Caco-2 (cell line): ENCODE results near the gene TTC7B. TPM values are rescaled to one million over a fixed set of nuclear protein-coding genes. Genes with fewer than 3 reads are reported as not detected.

ENCODE experiments used
- BruUV-seq: library from RNA; stranded (reverse); fragments of 400-500 nt; replicated peaks from 2 replicates; lab custom pipeline; 2021; lab: Mats Ljungman, UMichigan
- CTCF ChIA-PET: fragments of 300-600 bp; sonication (Branson Sonifier 250); formaldehyde crosslinking; loops from one replicate; lab custom pipeline; 2022; ENCODE audit warnings: antibody characterized with exemption; lab: Charles Lee
- POLR2A ChIA-PET: fragments of 300-600 bp; sonication (Branson Sonifier 250); formaldehyde crosslinking; loops from one replicate; lab custom pipeline; 2022; ENCODE audit warnings: antibody characterized with exemption; lab: Charles Lee
- DNase-seq, 2 experiments: peaks; one replicate each; pipeline versions ENCODE4 v3.0.0 to v3.0.0-alpha.2; 2020 to 2022
- H3K27me3 ChIP-seq: replicated peaks from 2 replicates; pipeline ENCODE4 v1.6.0; 2011; ENCODE audit warnings: low read length; ENCODE audit not compliant: control insufficient read depth, insufficient read depth
- H3K36me3 ChIP-seq: 2 replicates; pipeline ENCODE4 v1.5.1; 2011; ENCODE audit warnings: low read length; ENCODE audit not compliant: control insufficient read depth, insufficient read depth
- H3K4me1 ChIP-seq: fragments of 250-450 bp; sonication (Bioruptor Pico); 2 replicates; pipeline ENCODE4 v1.5.1; 2020; ENCODE audit warnings: mild to moderate bottlenecking
- H3K4me3 ChIP-seq: 2 replicates; pipeline ENCODE4 v1.5.1; 2011; ENCODE audit warnings: low read depth, mild to moderate bottlenecking, control low read depth, low read length
- H3K9me3 ChIP-seq: fragments of 250-450 bp; sonication (Bioruptor Pico); 2 replicates; pipeline ENCODE4 v1.5.1; 2020; ENCODE audit warnings: mild to moderate bottlenecking, moderate library complexity
- H3K27ac Mint-ChIP-seq: one replicate; pipeline ENCODE4 v1.8.0; 2022; ENCODE audit warnings: mixed read lengths; ENCODE audit not compliant: unreplicated experiment
- H3K27me3 Mint-ChIP-seq: one replicate; pipeline ENCODE4 v1.8.0; 2022; ENCODE audit warnings: mixed read lengths; ENCODE audit not compliant: insufficient read depth, unreplicated experiment
- H3K36me3 Mint-ChIP-seq: one replicate; pipeline ENCODE4 v1.8.0; 2022; ENCODE audit warnings: mild to moderate bottlenecking, mixed read lengths; ENCODE audit not compliant: insufficient read depth, unreplicated experiment
- H3K4me1 Mint-ChIP-seq: one replicate; pipeline ENCODE4 v1.8.0; 2022; ENCODE audit warnings: low read depth, mixed read lengths; ENCODE audit not compliant: unreplicated experiment
- H3K4me3 Mint-ChIP-seq: one replicate; pipeline ENCODE4 v1.8.0; 2022; ENCODE audit warnings: mild to moderate bottlenecking, moderate library complexity, mixed read lengths; ENCODE audit not compliant: unreplicated experiment
- H3K9me3 Mint-ChIP-seq: one replicate; pipeline ENCODE4 v1.8.0; 2022; ENCODE audit warnings: mixed read lengths; ENCODE audit not compliant: unreplicated experiment
- intact Hi-C: fragments of 100-400 bp; cut with micrococcal nuclease; formaldehyde crosslinking; loops from one replicate; pipeline ENCODE4 v1.10.0; 2022; ENCODE audit not compliant: unreplicated experiment
- total RNA-seq: library from RNA; stranded (reverse); gene quantifications from 2 replicates; pipeline ENCODE4 v1.2.3, GENCODE V29; 2022
- TF ChIP-seq, protein P1 (sequence below), 2 experiments: fragments of 200-600 bp in 1 of 2; IDR thresholded peaks; 1 replicate in 1 of 2; 2 replicates in 1 of 2; pipeline versions ENCODE4 v1.5.1 to v1.8.0; 2011 to 2022; ENCODE audit warnings: antibody characterized with exemption in 1 of 2, control low read depth in 1 of 2, inconsistent platforms in 1 of 2, low read depth in 1 of 2, low read length in 1 of 2, mild to moderate bottlenecking in 1 of 2, moderate library complexity in 1 of 2; ENCODE audit not compliant: insufficient read depth in 1 of 2, severe bottlenecking in 1 of 2, unreplicated experiment in 1 of 2

Gene TTC7B
- total RNA-seq, 1 experiment from 2014 or later: 28.5 TPM

DNA sequence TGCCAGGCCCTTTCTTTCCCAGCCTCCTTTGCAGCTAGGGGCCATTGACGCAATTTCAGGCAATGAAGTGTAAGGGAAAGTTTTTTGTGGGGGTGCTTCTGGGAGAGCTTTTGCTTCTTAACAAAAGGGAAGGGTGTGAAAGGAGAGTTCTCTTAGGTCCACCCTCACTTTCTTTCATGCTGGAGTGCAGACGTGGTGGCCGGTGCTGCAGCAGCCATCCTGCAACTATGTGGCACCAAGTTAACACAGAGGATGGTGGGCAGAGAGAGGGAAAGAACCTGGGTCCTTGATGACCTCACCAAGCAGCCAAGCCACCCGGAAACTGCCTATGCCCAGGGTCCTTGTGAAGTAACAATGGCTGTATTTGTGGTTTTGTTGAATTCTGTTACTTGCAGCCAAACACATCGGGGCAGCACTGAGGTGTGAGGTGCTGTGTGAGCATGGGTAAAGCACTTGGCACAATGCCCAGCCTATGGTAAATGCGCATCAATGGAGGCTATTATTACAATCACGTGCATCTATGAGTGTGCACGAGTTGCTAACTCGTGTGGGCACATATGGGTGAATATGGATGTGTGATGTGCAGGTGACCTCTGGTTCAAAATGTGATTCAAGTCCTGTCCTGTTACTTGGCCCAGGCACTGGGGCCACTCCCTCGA lies 296.8 kb downstream of the TTC7B start:
- TF ChIP-seq, protein P1, sequence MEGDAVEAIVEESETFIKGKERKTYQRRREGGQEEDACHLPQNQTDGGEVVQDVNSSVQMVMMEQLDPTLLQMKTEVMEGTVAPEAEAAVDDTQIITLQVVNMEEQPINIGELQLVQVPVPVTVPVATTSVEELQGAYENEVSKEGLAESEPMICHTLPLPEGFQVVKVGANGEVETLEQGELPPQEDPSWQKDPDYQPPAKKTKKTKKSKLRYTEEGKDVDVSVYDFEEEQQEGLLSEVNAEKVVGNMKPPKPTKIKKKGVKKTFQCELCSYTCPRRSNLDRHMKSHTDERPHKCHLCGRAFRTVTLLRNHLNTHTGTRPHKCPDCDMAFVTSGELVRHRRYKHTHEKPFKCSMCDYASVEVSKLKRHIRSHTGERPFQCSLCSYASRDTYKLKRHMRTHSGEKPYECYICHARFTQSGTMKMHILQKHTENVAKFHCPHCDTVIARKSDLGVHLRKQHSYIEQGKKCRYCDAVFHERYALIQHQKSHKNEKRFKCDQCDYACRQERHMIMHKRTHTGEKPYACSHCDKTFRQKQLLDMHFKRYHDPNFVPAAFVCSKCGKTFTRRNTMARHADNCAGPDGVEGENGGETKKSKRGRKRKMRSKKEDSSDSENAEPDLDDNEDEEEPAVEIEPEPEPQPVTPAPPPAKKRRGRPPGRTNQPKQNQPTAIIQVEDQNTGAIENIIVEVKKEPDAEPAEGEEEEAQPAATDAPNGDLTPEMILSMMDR (IDR thresholded peaks at IDR 0.05; ENCODE audit: insufficient read depth in 1 of 2, low read depth in 1 of 2, low read length in 1 of 2, severe bottlenecking in 1 of 2, unreplicated experiment in 1 of 2): no peak
- intact Hi-C loops: loop anchor here (10.0 kb wide), 1 partner anchor 75 kb away; no protein-coding TSS in a partner anchor
- no peaks in the 10 kb centered on the region for H3K9me3 Mint-ChIP-seq
- H3K27me3 ChIP-seq: no peaks in the 10 kb centered on the region
- H3K36me3 ChIP-seq: no peaks in the 10 kb centered on the region
- no peaks in the 10 kb centered on the region for H3K9me3 ChIP-seq
- DNase-seq: no peak
- H3K4me3 Mint-ChIP-seq: no peak overlapping the region
- ChIA-PET CTCF (interaction anchor here (1.3 kb wide), 1 partner anchor 120 kb away, joined by 3 read pairs; no protein-coding TSS in a partner anchor), POLR2A (no interaction called here)
- no TSS peak for BruUV-seq
- peaks cover 46% of the 10 kb centered on the region for H3K4me1 ChIP-seq
- H3K4me3 ChIP-seq: no peak overlapping the region
- no peak overlapping the region for H3K27ac Mint-ChIP-seq
- H3K4me1 Mint-ChIP-seq: peaks cover 19% of the 10 kb centered on the region
- H3K27me3 Mint-ChIP-seq: no peaks in the 10 kb centered on the region
- H3K36me3 Mint-ChIP-seq: no peaks in the 10 kb centered on the region

DNA sequence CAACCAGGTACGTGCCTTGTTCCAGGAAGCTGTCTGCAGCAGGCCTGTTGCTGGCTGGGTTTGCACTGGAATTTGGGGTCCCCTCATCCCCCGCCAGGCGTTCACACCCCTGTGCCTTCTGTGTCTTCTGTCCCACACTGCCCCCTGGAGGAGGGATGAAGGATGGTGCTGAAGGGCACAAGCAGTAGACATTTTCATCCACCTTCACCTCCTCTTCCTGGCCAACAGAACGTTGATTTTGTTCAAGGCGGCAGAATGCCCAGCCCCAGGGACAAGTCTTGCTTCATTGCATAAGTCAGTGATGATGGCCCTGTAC lies 297.3 kb downstream of the TTC7B start:
- intact Hi-C loops: loop anchor here (1.0 to 10.0 kb wide), 2 partner anchors 74 to 120 kb away; no protein-coding TSS in a partner anchor
- H3K4me3 Mint-ChIP-seq: no peak overlapping the region

DNA sequence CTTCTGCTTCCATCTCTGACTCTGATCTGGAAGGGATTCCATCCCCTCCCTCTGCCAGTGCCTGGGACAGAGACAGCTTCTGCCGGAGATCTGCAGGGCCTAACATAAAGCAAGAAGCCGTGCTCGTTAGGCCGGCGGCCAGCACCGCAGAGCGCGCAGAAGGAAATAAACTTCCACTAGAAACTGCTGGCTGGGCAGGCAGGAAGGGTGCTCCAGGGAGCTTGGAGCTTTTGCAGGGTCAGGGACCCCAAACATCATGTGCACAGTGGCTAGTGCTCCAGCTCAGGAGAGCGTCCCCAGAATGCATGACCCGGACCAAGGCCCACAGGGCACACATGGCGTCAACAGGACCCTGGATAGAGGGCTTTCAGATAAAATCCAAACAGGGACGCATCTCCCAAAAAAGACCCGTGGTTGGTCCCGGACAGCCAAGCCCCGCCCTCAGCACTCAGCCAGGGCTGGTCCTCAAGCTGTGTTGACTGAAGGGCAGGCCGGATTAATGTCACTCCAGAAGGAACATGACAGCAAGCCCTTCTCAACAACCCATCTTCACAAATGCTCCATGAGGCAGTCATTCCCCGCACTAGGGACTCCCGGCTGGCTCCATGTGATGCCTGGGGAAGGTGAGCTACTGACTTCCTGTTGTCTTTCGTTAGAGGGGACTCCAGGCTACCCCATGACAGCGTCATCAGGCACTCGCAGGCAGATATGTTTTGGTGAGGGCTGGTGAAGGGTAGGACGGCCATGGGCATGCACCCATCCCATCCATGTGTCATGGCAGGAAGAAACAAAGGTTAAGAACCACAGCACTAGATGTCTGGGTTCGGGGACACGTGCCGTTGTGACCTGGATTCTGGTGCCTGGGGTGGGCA lies 297.9 kb downstream of the TTC7B start:
- ChIA-PET POLR2A (no interaction called here), CTCF (interaction anchor here (0.6 to 1.3 kb wide), 2 partner anchors 57 to 119 kb away, joined by 3 read pairs; no protein-coding TSS in a partner anchor)
- no peaks in the 10 kb centered on the region for H3K27me3 Mint-ChIP-seq
- Histone ChIP-seq H3K27me3 (no peaks in the 10 kb centered on the region), H3K36me3 (no peaks in the 10 kb centered on the region), H3K4me3 (no peak overlapping the region), H3K4me1 (peaks cover 57% of the 10 kb centered on the region), H3K9me3 (no peaks in the 10 kb centered on the region)
- peaks cover 19% of the 10 kb centered on the region for H3K4me1 Mint-ChIP-seq
- no peak overlapping the region for H3K4me3 Mint-ChIP-seq
- intact Hi-C loops: loop anchor here (1.0 to 10.0 kb wide), 2 partner anchors 74 to 119 kb away; no protein-coding TSS in a partner anchor
- BruUV-seq: no TSS peak
- H3K9me3 Mint-ChIP-seq: no peaks in the 10 kb centered on the region
- DNase-seq: no peak
- peak overlapping the region; percentile 91 for H3K27ac Mint-ChIP-seq
- peaks cover 6% of the 10 kb centered on the region for H3K36me3 Mint-ChIP-seq
- TF ChIP-seq, protein P1 (IDR thresholded peaks at IDR 0.05; ENCODE audit: insufficient read depth in 1 of 2, low read depth in 1 of 2, low read length in 1 of 2, severe bottlenecking in 1 of 2, unreplicated experiment in 1 of 2): no peak

More for the DNA sequence above, 297.3 kb downstream of the TTC7B start:
- Mint-ChIP-seq H3K9me3 (no peaks in the 10 kb centered on the region), H3K27me3 (no peaks in the 10 kb centered on the region), H3K4me1 (peaks cover 19% of the 10 kb centered on the region), H3K36me3 (no peaks in the 10 kb centered on the region), H3K27ac (no peak overlapping the region)
- peak in 1 of 2 experiments; percentile 54 for DNase-seq
- Histone ChIP-seq H3K9me3 (no peaks in the 10 kb centered on the region), H3K36me3 (no peaks in the 10 kb centered on the region), H3K4me3 (no peak overlapping the region), H3K27me3 (no peaks in the 10 kb centered on the region), H3K4me1 (peaks cover 51% of the 10 kb centered on the region)
- no TSS peak for BruUV-seq
- ChIA-PET POLR2A (no interaction called here), CTCF (interaction anchor here (1.3 kb wide), 1 partner anchor 119 kb away, joined by 3 read pairs; no protein-coding TSS in a partner anchor)
- TF ChIP-seq, protein P1 (IDR thresholded peaks at IDR 0.05; ENCODE audit: insufficient read depth in 1 of 2, low read depth in 1 of 2, low read length in 1 of 2, severe bottlenecking in 1 of 2, unreplicated experiment in 1 of 2): peak; percentile 23 to 45
